GM19239 (cell line): ENCODE data around the gene MIS18A.
A peak's percentile ranks its signal among the peaks of the same experiment; 100 is the strongest.
"Not testable (repeated sequence)": the region's sequence is repeated elsewhere in the genome, so short reads cannot be mapped to it uniquely, and the experiment has no call there.

Experiments used
- DNase-seq: peaks from one replicate; pipeline ENCODE4 v3.0.0; 2011; ENCODE audit warnings: low spot score; ENCODE audit not compliant: insufficient read length
- FAIRE-seq: peaks from 2 replicates; lab custom pipeline; 2011; peaks lifted over from hg19 to GRCh38; lab: Jason Lieb, UNC

The MIS18A gene

DNA sequence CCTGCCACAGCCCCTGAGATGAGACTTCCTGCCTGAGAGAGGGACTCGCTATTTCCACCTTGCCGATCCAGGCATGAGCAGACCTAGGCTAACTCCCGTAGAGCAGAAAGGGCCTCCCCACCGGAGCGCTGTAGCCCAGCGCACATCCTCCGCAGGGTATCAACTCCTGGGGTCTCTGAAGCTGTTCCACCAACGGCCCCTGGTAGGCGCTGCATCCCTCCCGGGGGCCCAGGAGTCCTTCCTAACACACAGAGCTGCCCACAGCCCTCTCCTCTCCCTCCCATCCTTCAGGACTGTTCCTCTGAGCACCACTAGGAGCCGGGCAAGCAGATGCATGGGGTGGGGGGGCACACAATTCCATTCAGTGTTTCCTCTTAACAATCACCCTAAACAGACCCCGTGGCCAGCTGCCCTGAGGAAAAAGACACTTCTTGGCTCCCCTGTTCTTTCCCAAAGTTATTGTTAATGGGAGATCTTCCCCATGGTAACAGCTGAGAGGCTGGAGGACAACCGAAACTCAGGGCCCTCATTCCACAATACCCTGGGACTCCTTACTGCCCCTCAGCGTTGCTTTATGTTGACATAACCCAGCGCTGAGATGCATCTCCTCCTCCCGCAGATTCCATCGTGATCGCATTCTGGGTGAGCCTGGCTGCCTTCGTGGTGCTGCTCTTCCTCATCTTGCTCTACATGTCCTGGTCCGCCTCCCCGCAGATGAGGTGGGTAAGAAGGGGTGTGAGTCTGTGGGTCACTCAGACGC is 27.4 kb upstream of the MIS18A start:
- FAIRE-seq: no peak

DNA sequence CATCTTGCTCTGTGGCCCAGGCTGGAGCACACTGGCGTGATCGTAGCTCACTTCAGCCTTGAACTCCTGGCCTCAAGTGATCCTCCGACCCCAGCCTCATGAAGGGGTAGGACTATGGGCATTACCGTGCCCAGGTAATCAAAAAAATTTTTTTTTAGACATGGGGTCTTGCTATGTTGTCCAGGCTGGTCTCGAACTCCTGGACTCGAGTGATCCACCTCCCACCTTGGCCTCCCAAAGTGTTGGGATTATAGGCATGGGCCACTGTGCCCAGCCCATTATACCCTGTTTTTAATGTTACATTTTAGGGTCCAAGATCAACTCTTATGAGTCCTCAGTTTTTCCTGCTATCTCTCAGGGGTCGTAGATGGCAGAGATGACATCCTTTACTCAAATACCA is 26.1 kb upstream of the MIS18A start:
- no peak for FAIRE-seq
- no peak for DNase-seq

More for the DNA sequence above, 27.4 kb upstream of the MIS18A start:
- DNase-seq: no peak

DNA sequence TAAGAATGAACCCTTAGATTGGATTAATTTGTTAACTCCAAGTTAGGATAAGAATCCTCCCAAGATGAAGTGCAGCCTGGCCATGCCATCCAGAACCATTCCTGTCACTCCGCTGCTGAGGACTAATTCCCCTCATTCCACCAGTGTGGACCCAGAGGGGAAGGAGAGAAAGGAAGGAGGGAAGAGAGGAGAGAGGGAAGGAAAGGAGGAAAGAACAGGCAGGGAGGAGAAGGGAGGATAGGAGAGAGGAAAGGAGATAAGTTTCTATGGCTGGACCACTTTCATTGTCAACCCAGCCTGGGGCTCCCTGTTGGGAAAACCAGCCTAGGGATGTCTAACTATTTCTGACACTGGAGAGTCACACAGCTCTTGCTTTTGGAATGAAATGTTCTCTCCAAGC is 24.5 kb upstream of the MIS18A start:
- FAIRE-seq: no peak
- no peak for DNase-seq

DNA sequence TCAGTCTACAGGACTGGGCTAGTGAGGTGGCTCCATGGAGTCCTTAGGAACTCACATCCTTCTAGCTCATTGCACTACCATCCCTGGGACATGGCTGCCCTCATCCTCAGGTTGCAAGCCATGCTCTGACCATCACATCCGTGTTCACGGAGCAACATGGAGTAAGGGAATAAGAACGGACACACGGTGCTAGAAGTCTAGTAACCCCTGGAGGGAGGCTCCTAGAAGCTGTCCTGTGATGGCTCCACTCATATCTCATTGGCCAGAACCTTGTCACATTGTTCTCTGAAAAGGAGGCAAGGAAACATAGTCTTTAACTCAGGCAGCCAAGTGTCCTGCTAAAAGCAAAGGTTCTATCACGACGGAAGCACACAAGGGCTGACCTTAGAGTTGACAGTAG is 23.7 kb upstream of the MIS18A start:
- FAIRE-seq: no peak
- DNase-seq: no peak

DNA sequence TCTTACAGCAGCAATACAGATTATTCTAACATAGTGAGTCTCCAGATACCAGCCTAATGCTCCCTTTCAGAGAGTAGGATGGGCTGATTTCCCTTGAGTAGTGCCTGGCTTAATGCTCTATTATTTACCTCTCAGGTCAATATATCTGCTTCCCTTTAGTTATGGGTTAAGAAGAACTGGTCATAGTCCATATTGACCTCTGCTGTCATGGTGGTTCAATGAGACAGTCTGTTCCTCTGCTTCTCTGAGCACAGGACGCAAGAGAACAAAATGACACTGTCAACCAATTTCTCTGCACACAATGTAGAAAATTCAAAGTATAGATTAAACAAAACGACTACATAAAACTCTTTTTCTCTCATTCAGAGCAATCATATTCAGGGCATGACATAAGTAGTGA is 22.7 kb upstream of the MIS18A start:
- FAIRE-seq (no peak), DNase-seq (no peak)

DNA sequence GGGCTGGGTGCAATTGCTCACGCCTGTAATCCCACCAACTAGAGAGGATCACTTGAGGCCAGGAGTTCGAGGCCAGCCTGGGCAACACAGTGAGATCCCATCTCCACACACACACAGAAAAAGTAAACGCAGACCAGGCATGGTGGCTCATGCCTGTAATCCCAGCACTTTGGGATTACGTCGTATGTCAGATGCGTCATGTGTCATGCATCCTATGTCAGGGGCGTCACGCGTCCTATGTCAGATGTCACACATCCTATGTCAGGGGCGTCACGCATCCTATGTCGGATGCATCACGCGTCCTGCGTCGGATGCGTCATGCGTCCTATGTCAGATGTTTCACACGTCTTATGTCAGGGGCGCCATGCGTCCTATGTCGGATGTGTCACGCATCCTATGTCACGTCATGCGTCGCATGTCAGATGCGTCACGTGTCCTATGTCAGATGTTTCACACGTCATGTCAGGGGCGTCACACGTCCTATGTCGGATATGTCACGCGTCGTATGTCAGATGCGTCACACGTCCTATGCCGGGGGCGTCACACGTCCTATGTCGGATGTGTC is 21.4 kb upstream of the MIS18A start:
- DNase-seq (no peak), FAIRE-seq (no peak)

DNA sequence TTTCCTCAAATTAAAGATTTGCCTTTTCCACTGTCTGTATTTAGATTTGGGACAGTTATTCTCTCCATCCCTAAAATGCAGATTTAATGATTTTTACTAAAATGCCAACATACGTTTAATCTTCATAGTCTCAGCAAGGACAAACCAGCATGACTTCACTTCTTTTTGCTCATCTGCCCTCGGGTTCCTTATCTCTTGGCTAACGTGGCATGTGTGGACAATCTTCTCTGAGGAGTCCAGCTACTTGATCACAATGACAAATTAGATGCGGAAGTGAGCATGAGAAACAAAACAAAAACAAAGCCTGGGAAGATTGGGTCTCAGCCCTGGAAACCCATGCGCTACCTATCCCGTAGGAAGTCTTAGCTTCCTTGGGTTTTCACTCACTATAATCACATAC is 20.8 kb upstream of the MIS18A start:
- FAIRE-seq: no peak
- DNase-seq: no peak

DNA sequence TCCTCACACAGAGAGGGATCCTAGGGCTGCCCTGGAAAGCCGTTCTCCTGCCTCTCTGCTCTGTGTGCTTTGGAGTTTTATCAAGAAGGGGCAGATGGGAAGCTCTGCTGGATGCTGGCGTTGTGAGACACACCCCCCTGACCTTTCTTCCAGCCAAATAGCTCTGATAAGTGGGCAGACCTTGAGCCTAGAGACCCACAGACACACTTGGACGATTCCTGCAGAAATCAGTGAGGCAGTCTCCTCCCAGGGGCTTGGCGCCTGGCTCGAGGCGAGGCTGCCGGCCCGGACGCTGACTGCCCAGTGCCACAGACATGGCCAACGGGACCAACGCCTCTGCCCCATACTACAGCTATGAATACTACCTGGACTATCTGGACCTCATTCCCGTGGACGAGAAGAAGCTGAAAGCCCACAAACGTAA is 19.8 kb upstream of the MIS18A start, which contains the start of gene MRAP:
Gene MRAP, plus strand, starts transcription at position 198 of the 424 bp plus-strand sequence. Its CDS starts 117 bp downstream, at position 315.
- FAIRE-seq (no peak), DNase-seq (no peak)

DNA sequence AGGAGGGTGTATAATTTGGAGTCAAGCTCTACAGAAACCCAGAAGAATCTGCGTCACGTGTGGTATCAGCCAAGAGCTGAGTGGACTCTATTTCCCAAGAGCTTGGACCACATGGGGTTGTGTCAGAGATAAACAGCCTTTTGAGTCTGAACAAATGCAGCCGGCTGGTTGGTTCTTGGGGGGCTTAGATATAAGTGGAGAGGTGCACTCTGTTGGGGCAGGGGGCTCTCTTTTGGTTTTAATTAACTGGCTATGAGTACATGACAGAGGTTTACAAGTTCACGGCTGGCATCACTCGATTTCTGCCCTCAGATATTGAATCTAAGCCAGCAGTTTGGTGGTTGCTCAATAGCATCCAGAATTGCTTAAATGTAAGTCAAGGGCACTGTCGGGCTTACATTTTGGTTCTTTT is 19.3 kb upstream of the MIS18A start:
- no peak for DNase-seq

DNA sequence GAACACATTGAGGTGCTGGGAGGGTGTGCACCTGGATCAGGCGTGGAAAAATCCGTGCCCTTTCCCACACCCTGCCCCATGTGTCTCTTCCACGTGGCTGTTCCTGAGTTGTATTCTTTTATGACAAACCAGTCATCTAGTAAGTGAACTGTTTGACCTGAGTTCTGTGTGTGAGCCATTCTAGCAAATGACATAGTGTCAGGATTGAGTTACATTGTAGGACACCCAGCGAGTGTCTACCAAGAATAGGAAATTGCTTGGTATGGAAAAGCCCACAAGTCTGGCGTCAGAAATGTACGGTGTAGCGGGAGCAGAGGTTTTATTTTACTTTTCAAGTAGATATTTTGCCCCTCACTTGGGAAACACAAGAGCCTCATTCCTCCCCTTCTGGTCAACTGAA is 18.6 kb upstream of the MIS18A start:
- no peak for DNase-seq
- FAIRE-seq: no peak

More for the DNA sequence above, 19.3 kb upstream of the MIS18A start:
- FAIRE-seq: no peak

DNA sequence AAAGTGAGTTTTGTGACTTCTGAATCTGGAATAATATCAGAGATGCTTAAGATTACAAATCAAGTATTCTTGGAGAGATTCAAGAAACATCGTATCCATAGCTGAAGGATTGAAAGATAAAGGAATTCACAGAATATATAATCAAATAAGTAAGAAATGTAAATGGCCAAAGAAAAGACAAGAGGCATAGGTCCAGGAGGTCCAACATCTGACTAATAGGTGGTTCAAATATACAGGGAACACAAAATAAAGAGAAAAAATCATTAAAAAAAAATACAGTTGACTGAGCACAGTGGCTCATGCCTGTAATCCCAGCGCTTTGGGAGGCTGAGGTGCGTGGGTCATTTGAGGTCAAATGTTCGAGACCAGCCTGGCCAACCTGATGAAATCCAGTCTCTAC is 6.6 kb upstream of the MIS18A start:
- DNase-seq: no peak
- FAIRE-seq: no peak

DNA sequence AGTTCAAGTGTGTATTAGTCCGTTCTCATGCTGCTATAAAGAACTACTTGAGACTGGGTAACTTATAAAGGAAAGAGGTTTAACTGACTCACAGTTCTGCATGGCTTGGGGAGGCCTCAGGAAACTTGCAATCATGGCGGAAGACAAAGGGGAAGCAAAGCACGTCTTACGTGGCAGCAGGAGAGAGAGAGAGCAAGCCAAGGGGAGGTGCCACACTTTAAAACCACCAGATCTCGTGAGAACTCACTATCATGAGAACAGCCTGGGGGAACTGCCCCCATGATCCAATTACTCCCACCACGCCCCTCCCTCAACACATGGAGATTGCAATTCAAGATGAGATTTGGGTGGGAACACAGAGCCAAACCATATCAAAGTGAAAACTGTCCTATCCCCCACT is 4.1 kb upstream of the MIS18A start:
- FAIRE-seq (no peak), DNase-seq (no peak)

DNA sequence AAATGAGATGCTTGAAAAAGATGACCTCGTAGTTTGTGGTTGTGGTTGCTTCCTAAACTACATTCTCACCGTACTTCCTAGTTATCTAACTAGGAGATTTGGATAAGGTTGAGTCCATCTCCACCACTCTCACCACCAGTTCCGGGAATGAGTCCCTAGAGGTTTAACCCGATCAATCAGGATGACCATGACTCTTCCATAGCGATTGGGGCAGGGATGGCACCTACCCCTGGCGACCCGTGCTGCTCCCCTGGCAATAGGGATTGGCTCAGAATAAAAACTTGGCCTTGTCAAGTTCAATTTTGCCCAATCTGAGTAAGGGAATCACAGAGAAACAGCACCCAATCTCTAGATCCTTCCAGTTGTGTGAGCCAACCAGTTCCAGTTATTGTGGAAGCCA is 2.7 kb upstream of the MIS18A start:
- no peak for DNase-seq
- FAIRE-seq: no peak

DNA sequence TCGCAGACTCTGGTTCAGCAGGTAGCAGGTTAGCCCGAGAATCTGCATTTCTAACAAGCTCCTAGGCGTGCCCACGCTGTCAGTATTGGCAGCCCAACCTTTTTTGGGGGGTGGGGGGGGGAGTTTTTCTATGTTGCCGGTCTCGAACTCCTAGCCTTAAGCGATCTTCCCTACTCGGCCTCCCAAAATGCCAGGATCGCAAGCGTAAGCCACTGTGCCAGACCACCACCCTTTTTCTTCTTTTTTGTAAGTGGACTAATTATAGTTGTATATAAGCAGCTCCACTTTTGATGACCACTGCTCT is 480 bp upstream of the MIS18A start:
- no peak for DNase-seq
- no peak for FAIRE-seq

DNA sequence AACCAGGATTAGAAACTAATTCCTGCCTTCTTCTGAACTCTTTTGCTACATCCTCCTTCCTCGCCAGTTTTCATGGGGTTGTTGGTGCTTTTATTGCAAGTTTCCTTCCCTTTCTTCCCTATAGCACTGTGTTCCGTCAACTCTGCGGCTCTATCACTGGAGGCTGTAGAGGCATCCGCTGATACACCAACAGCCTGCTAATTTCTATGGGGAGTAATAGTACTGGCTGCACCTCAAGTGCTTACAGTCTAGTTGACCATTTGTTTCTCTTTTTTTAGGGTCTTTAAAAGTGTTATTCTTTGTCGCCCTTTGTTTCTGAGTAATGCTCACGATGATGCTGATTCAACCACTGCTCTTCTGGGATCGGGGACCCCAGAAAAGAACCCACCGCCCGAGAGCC is 746 bp downstream of the MIS18A start:
- DNase-seq: no peak
- FAIRE-seq: no peak

DNA sequence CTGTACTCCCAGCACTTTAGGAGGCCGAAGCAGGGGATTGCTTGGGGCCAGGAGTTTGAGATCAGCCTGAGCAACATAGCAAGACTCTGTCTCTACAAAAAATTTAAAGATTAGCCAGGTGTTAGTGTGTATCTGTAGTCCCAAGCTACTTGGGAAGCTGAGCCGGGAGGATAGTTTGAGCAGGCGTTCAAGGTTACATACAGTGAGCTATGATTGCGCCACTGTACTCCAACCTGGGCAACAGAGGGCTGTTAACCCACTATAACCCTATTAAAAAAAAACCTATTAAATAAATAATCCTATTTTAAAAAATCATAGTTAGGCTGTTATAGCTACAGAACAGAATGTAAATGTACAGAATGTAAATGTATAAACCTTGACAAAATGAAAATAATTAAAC is 2.2 kb downstream of the MIS18A start:
- FAIRE-seq (no peak), DNase-seq (no peak)

DNA sequence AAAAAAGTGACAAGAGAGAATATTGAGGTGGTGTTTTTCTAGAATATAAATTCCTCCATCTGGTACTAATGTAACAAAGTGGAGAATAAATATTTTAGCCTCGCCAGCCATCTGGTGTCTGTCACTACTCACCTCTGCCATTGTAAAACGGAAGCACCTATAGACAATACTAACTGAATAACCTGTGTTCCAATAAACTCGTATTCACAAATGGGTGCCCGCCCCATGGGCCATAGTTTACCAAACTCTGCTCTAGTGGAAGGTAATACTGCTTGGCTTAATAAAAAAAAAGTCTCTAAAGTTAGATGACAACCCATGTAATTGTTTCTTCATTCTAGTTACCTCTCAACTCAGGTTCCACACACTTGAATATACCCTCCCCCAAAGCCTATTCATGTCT is 8.1 kb downstream of the MIS18A start:
- no peak for FAIRE-seq
- no peak for DNase-seq

DNA sequence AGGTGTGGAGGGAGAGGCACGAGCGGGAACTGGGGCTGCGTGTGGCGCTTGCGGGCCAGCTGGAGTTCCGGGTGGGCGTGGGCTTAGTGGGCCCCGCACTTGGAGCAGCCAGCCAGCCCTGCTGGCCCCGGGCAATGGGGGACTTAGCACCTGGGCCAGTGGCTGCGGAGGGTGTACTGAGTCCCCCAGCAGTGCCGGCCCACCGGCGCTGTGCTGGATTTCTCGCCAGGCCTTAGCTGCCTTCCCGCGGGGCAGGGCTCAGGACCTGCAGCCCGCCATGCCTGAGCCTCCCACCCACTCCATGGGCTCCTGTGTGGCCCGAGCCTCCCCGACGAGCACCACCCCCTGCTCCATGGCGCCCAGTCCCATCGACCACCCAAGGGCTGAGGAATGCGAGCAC is 13.5 kb downstream of the MIS18A start:
- DNase-seq, FAIRE-seq: not testable (repeated sequence)

DNA sequence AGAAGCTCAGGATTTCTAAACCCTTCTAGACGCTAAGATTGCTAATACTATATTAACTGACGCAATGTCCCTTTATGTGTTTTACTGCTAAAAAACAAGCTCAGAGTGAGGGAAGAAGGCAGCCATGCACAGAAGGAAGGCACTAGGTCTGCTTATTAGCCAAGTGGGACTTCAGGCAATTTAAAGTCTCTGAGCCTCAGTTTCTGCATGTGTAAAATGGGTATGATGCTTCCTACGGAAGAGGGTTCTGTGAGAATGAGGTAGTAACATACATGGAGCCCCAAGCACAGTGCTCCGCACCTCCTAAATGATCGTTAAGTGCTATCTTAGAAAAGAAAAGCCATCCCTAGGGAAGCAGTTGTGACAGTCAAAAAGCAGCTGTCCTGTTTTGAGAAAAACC is 16.9 kb downstream of the MIS18A start:
- no peak for FAIRE-seq
- DNase-seq: no peak

DNA sequence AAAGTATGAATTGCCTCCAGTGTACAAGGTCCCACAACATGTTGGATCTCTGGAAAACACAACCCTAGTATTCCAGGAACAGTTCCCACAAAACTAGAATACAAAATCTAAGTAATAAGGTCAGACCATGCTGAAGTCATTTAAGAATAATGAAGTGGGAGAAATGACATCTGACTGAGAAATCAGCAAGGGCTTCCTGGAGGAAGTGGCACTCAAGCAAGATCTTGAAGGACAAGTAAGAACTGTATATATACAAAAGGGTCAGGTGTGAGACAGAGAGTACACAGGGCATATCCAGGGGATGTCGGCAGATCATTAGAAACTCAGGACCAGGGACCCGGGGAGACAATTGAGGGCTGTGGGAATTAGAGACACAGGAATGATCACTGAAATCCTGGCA is 18.7 kb downstream of the MIS18A start:
- DNase-seq: no peak
- FAIRE-seq: no peak

DNA sequence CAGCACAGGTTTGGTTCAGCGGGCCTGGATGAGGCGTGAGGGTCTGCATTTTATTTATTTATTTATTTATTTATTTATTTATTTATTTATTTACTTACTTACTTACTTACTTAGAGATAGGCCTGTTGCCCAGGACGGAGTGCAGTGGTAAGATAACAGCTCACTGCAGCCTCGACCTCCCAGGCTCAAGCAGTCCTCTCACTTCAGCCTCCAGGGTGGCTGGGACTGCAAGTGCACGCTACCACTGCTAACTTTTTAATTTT is 20.1 kb downstream of the MIS18A start:
- DNase-seq, FAIRE-seq: not testable (repeated sequence)

DNA sequence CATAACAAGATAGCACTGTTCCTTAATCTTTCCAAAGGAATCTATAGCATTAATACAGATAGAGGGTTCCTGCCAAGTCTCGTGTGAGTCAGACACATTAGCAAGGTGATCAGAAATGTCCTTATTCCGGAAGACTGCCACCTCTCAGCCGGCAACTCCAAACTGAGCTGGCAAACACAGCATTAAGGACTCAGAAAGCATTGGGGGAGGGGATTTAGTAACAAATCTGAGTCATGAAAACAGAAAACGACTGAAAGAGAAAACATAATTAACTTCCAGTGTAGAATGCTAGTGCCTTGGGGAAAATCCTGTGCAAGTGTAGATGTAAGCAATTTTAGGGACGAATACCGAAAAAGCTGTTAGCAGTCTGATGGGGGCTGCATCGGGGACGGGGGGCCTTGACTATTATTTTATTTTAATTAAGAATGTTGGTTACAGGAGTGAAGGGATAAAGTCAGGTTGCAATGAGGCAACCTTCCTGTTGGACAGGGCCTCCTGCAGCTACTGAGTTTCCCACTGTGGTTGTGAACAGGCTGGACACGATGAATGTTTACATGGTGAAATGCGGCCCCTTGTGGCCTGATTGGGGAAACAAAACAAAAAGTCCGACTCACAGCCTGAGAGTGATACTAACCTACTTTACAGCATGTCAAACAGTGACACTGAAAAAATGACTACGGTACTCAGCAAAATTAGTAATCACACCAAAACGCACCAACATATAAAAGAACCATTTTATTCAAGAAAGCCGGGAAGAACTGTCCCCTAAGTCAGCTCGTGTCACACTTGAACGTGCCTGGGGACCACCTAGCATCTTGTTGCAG is 20.7 kb downstream of the MIS18A start:
- DNase-seq: peak; percentile 56
- peak; percentile 69 for FAIRE-seq
